ENCODE data around the gene KRTAP5-2.

DNA sequence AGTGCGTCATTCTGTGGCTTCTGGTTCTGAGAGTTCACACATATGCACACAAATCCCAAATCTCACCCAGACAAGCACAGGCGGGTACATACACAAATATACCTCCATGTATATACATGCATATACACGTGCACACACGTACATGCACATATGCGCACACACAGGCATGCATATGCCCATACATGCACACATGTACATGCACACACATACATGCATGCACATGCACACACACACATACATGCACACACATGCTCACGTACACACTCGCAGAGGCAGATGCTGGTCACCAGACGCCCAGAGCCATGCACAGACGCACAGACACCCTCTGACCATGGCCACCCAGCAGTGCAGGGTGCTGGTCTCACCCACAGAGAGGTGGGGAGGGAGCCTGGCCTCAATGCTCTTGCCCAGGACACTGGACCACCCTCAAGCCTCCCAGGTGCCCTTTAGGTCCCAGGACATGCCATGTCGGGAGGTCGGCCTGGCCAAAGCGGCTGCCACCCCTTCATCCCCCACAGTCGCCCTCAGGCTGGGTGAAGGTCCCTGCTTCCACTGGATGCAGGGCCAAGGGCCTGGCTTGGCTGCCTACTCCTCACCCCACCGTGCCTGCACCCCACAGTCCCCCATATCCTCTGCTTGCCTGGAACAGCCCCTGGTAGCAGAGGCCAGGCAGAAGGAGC, 35.5 kb downstream of the KRTAP5-2 start:
- TF ChIP-seq, protein P1, sequence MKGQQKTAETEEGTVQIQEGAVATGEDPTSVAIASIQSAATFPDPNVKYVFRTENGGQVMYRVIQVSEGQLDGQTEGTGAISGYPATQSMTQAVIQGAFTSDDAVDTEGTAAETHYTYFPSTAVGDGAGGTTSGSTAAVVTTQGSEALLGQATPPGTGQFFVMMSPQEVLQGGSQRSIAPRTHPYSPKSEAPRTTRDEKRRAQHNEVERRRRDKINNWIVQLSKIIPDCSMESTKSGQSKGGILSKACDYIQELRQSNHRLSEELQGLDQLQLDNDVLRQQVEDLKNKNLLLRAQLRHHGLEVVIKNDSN (IDR thresholded peaks at IDR 0.05) = no peak
- TF ChIP-seq TAF1 (IDR thresholded peaks at IDR 0.05; ENCODE audit: low read depth) = no peak
- no peak for TF ChIP-seq YY1 (IDR thresholded peaks at IDR 0.05; ENCODE audit: low read depth)
- TF ChIP-seq CEBPB (IDR thresholded peaks at IDR 0.05) = no peak
- no peak for TF ChIP-seq TEAD4 (IDR thresholded peaks at IDR 0.05)
- no peak for TF ChIP-seq EP300 (IDR thresholded peaks at IDR 0.05; ENCODE audit: borderline replicate concordance)
- TF ChIP-seq, protein P2, sequence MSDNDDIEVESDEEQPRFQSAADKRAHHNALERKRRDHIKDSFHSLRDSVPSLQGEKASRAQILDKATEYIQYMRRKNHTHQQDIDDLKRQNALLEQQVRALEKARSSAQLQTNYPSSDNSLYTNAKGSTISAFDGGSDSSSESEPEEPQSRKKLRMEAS (IDR thresholded peaks at IDR 0.05) = no peak
- TF ChIP-seq, protein P3, sequence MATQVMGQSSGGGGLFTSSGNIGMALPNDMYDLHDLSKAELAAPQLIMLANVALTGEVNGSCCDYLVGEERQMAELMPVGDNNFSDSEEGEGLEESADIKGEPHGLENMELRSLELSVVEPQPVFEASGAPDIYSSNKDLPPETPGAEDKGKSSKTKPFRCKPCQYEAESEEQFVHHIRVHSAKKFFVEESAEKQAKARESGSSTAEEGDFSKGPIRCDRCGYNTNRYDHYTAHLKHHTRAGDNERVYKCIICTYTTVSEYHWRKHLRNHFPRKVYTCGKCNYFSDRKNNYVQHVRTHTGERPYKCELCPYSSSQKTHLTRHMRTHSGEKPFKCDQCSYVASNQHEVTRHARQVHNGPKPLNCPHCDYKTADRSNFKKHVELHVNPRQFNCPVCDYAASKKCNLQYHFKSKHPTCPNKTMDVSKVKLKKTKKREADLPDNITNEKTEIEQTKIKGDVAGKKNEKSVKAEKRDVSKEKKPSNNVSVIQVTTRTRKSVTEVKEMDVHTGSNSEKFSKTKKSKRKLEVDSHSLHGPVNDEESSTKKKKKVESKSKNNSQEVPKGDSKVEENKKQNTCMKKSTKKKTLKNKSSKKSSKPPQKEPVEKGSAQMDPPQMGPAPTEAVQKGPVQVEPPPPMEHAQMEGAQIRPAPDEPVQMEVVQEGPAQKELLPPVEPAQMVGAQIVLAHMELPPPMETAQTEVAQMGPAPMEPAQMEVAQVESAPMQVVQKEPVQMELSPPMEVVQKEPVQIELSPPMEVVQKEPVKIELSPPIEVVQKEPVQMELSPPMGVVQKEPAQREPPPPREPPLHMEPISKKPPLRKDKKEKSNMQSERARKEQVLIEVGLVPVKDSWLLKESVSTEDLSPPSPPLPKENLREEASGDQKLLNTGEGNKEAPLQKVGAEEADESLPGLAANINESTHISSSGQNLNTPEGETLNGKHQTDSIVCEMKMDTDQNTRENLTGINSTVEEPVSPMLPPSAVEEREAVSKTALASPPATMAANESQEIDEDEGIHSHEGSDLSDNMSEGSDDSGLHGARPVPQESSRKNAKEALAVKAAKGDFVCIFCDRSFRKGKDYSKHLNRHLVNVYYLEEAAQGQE (IDR thresholded peaks at IDR 0.05; ENCODE audit: low read depth) = no peak
